HepG2 (cell line): Measurements from ENCODE around the gene H2AZ2. TPM values are rescaled to one million over a fixed set of nuclear protein-coding genes. Genes with fewer than 3 reads are reported as not detected.

Experiments
- GABPB1 ChIP-seq: IDR thresholded peaks from 2 replicates; pipeline ENCODE4 v1.6.1; 2016; ENCODE audit warnings: mild to moderate bottlenecking, missing genetic modification reagents, moderate library complexity, missing compliant biosample characterization
- GTF3A ChIP-seq: sonication (generic); formaldehyde crosslinking; conservative IDR thresholded peaks from 2 replicates; pipeline ENCODE4 v1.4.0; 2020; ENCODE audit warnings: mild to moderate bottlenecking, missing genetic modification reagents
- MAF1 ChIP-seq: sonication (generic); formaldehyde crosslinking; IDR thresholded peaks from 2 replicates; pipeline ENCODE4 v1.5.0; 2020; ENCODE audit warnings: missing genetic modification reagents, borderline replicate concordance
- SMAD1 ChIP-seq: sonication (generic); formaldehyde crosslinking; IDR thresholded peaks from 2 replicates; pipeline ENCODE4 v1.4.0; 2020; ENCODE audit warnings: missing genetic modification reagents, low read depth, mild to moderate bottlenecking, borderline replicate concordance
- SP140L ChIP-seq: sonication (generic); formaldehyde crosslinking; IDR thresholded peaks from 2 replicates; pipeline ENCODE4 v1.4.0; 2020; ENCODE audit warnings: missing genetic modification reagents, borderline replicate concordance
- THAP11 ChIP-seq: IDR thresholded peaks from 2 replicates; pipeline ENCODE4 v1.6.1; 2016; ENCODE audit warnings: missing biosample characterization, missing genetic modification reagents
- ZFY ChIP-seq: sonication (generic); formaldehyde crosslinking; IDR thresholded peaks from 2 replicates; pipeline ENCODE4 v1.4.0; 2020; ENCODE audit warnings: missing genetic modification reagents
- ZFYVE20 ChIP-seq: sonication (generic); formaldehyde crosslinking; IDR thresholded peaks from 2 replicates; pipeline ENCODE4 v1.8.0; 2023; ENCODE audit warnings: low read depth, mild to moderate bottlenecking, moderate library complexity, missing genetic modification reagents, borderline replicate concordance
- ZMYM4 ChIP-seq: sonication (generic); formaldehyde crosslinking; IDR thresholded peaks from 2 replicates; pipeline ENCODE4 v1.8.1; 2023; ENCODE audit warnings: mild to moderate bottlenecking, missing genetic modification reagents
- ZNF674 ChIP-seq: sonication (generic); formaldehyde crosslinking; IDR thresholded peaks from 2 replicates; pipeline ENCODE4 v1.5.0; 2020; ENCODE audit warnings: low read depth, mild to moderate bottlenecking, missing genetic modification reagents
- ZNF713 ChIP-seq: sonication (generic); formaldehyde crosslinking; IDR thresholded peaks from 2 replicates; pipeline ENCODE4 v1.4.0; 2020; ENCODE audit warnings: mild to moderate bottlenecking, missing genetic modification reagents
- ZNF766 ChIP-seq: sonication (generic); formaldehyde crosslinking; IDR thresholded peaks from 2 replicates; pipeline ENCODE4 v1.5.0; 2020; ENCODE audit warnings: missing genetic modification reagents, borderline replicate concordance
- ZNF850 ChIP-seq: sonication (generic); formaldehyde crosslinking; conservative IDR thresholded peaks from 2 replicates; pipeline ENCODE4 v1.9.0; 2021; ENCODE audit warnings: mild to moderate bottlenecking, missing genetic modification reagents
- polyA plus RNA-seq, 8 experiments: library from polyadenylated mRNA; depleted of rRNA in 3 of 8; stranded (reverse) in 7 of 8; unstranded in 1 of 8; fragments of >200 nt; fragmentation: Illumina TruSeq in 4 of 8; extraction: Trizol in 4 of 8; gene quantifications; 2 replicates each; pipeline versions ENCODE4 v1.2.1 to v1.2.3, GENCODE V29; 2011 to 2016; ENCODE audit warnings: low read depth in 4 of 8, missing spikeins in 1 of 8, mixed read lengths in 1 of 8; ENCODE audit not compliant: insufficient read depth in 1 of 8
- total RNA-seq, 5 experiments: library from RNA; depleted of rRNA; stranded (reverse); fragments of >200 nt; fragmentation: Illumina TruSeq; extraction: Trizol; gene quantifications; 2 replicates each; pipeline ENCODE4 v1.2.3, GENCODE V29; 2016; ENCODE audit warnings: low read depth in 1 of 5
- TF ChIP-seq, protein P1 (sequence below): sonication (generic); formaldehyde crosslinking; IDR thresholded peaks from 2 replicates; pipeline ENCODE4 v1.4.0; 2020; ENCODE audit warnings: missing genetic modification reagents
- TF ChIP-seq, protein P2 (sequence below): sonication (generic); formaldehyde crosslinking; IDR thresholded peaks from 2 replicates; pipeline ENCODE4 v1.4.0; 2020; ENCODE audit warnings: mild to moderate bottlenecking, missing genetic modification reagents
- TF ChIP-seq, protein P3 (sequence below): IDR thresholded peaks from 2 replicates; pipeline ENCODE4 v1.6.1; 2016; ENCODE audit warnings: missing biosample characterization, missing genetic modification reagents, low read depth
- TF ChIP-seq, protein P4 (sequence below), 2 experiments: sonication (generic) in 1 of 2; formaldehyde crosslinking in 1 of 2; IDR thresholded peaks; 2 replicates each; pipeline versions ENCODE4 v1.4.0 to v1.6.1; 2018 to 2020; ENCODE audit warnings: missing genetic modification reagents in 2 of 2, borderline replicate concordance in 1 of 2, low read depth in 1 of 2, mild to moderate bottlenecking in 1 of 2, missing biosample characterization in 1 of 2
- TF ChIP-seq, protein P5 (sequence below): sonication (generic); formaldehyde crosslinking; IDR thresholded peaks from 2 replicates; pipeline ENCODE4 v1.8.0; 2022; ENCODE audit warnings: mild to moderate bottlenecking, missing genetic modification reagents

Gene H2AZ2
- total and polyA plus RNA-seq, 2 of the 13 experiments (the other 11 are each of a cell fraction or from before 2014, with no cell fraction given) = 121 to 223 TPM

DNA sequence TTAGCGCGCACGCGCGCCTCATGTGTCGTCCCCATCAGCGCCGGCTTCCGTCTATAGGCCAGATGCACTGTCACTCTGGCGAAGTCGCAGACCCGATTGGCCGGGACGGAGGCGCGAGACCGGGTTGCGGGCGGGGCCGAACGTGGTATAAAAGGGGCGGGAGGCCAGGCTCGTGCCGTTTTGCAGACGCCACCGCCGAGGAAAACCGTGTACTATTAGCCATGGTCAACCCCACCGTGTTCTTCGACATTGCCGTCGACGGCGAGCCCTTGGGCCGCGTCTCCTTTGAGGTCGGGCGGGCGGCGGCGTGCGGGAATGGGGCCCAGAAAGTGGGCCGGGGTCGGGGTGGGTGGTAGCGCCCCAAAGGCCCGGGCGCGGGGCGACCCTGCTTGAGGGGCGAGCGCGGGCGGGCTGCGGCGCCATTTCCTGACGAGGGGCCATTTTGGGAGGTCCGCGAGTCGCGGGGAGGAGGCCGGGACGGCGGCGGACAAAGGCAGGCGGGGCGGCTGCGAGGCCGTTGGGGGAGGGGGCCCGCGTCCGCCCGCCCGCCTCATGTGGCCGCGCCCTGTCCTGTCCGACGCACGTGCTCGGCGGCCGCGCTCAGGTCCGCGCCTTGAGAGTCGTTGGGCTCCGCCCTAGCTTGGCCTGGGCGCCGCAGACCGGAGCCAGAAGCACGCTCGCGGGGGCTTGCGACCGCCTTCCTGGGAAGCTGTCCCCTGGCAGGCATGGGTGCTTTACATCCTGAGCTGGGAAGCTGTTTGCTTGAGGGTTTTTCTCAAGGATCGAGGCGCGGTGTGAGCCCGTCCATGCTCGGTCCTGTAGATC is 51.2 kb downstream of the H2AZ2 start, which contains the start of gene PPIA (continued):
- TF ChIP-seq, protein P1, sequence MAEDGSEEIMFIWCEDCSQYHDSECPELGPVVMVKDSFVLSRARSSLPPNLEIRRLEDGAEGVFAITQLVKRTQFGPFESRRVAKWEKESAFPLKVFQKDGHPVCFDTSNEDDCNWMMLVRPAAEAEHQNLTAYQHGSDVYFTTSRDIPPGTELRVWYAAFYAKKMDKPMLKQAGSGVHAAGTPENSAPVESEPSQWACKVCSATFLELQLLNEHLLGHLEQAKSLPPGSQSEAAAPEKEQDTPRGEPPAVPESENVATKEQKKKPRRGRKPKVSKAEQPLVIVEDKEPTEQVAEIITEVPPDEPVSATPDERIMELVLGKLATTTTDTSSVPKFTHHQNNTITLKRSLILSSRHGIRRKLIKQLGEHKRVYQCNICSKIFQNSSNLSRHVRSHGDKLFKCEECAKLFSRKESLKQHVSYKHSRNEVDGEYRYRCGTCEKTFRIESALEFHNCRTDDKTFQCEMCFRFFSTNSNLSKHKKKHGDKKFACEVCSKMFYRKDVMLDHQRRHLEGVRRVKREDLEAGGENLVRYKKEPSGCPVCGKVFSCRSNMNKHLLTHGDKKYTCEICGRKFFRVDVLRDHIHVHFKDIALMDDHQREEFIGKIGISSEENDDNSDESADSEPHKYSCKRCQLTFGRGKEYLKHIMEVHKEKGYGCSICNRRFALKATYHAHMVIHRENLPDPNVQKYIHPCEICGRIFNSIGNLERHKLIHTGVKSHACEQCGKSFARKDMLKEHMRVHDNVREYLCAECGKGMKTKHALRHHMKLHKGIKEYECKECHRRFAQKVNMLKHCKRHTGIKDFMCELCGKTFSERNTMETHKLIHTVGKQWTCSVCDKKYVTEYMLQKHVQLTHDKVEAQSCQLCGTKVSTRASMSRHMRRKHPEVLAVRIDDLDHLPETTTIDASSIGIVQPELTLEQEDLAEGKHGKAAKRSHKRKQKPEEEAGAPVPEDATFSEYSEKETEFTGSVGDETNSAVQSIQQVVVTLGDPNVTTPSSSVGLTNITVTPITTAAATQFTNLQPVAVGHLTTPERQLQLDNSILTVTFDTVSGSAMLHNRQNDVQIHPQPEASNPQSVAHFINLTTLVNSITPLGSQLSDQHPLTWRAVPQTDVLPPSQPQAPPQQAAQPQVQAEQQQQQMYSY (CRISPR knock-in tag) = no peak
- peak; percentile 88 for TF ChIP-seq MAF1
- 0 out of 2 replicates have a peak, but pooled peaks have one; percentile 50 for TF ChIP-seq ZNF674
- peak; percentile 21; the same call in 1 of the 2 replicates for TF ChIP-seq THAP11
- 0 out of 2 replicates have a peak, but pooled peaks have one; percentile 28 for TF ChIP-seq GTF3A (CRISPR knock-in tag)
- peak; percentile 85 for TF ChIP-seq ZNF766 (CRISPR knock-in tag)
- TF ChIP-seq GABPB1 (CRISPR knock-in tag) = peak; percentile 35; the same call in 1 of the 2 replicates
- TF ChIP-seq ZFY = peak; percentile 69
- TF ChIP-seq, protein P2, sequence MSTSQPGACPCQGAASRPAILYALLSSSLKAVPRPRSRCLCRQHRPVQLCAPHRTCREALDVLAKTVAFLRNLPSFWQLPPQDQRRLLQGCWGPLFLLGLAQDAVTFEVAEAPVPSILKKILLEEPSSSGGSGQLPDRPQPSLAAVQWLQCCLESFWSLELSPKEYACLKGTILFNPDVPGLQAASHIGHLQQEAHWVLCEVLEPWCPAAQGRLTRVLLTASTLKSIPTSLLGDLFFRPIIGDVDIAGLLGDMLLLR = peak; percentile 70
- TF ChIP-seq, protein P3, sequence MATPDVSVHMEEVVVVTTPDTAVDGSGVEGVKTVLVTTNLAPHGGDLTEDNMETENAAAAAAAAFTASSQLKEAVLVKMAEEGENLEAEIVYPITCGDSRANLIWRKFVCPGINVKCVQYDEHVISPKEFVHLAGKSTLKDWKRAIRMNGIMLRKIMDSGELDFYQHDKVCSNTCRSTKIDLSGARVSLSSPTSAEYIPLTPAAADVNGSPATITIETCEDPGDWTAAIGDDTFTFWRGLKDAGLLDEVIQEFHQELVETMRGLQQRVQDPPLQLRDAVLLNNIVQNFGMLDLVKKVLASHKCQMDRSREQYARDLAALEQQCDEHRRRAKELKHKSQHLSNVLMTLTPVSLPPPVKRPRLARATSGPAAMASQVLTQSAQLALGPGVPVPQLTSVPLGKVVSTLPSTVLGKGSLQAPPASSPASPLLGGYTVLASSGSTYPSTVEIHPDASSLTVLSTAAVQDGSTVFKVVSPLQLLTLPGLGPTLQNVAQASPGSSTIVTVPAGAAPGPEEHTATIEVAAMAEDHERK (CRISPR knock-in tag) = no peak
- 0 out of 2 replicates have a peak, but pooled peaks have one; percentile 22 for TF ChIP-seq SMAD1 (CRISPR knock-in tag)
- TF ChIP-seq, protein P4, sequence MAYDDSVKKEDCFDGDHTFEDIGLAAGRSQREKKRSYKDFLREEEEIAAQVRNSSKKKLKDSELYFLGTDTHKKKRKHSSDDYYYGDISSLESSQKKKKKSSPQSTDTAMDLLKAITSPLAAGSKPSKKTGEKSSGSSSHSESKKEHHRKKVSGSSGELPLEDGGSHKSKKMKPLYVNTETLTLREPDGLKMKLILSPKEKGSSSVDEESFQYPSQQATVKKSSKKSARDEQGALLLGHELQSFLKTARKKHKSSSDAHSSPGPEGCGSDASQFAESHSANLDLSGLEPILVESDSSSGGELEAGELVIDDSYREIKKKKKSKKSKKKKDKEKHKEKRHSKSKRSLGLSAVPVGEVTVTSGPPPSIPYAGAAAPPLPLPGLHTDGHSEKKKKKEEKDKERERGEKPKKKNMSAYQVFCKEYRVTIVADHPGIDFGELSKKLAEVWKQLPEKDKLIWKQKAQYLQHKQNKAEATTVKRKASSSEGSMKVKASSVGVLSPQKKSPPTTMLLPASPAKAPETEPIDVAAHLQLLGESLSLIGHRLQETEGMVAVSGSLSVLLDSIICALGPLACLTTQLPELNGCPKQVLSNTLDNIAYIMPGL (CRISPR knock-in tag; IDR thresholded peaks at IDR 0.05; ENCODE audit: borderline replicate concordance in 1 of 2, low read depth in 1 of 2) = peak in 1 of 2 experiments; percentile 37; a peak in 2 of 4 replicates
- TF ChIP-seq, protein P5, sequence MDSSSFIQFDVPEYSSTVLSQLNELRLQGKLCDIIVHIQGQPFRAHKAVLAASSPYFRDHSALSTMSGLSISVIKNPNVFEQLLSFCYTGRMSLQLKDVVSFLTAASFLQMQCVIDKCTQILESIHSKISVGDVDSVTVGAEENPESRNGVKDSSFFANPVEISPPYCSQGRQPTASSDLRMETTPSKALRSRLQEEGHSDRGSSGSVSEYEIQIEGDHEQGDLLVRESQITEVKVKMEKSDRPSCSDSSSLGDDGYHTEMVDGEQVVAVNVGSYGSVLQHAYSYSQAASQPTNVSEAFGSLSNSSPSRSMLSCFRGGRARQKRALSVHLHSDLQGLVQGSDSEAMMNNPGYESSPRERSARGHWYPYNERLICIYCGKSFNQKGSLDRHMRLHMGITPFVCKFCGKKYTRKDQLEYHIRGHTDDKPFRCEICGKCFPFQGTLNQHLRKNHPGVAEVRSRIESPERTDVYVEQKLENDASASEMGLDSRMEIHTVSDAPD (CRISPR knock-in tag) = peak; percentile 80; the same call in 1 of the 2 replicates
- no peak for TF ChIP-seq ZNF713 (CRISPR knock-in tag)
- TF ChIP-seq ZMYM4 = peak; percentile 82
- TF ChIP-seq SP140L (CRISPR knock-in tag) = 0 out of 2 replicates have a peak, but pooled peaks have one; percentile 22
- no peak for TF ChIP-seq ZNF850
- 0 out of 2 replicates have a peak, but pooled peaks have one; percentile 17 for TF ChIP-seq ZFYVE20 (CRISPR knock-in tag)
